ENCODE results near the gene SERPINA4. TPM values are rescaled to one million over a fixed set of nuclear protein-coding genes. Genes with fewer than 3 reads are reported as not detected.

Gene SERPINA4
- total and polyA plus RNA-seq, 9 of the 15 experiments (the other 6 are each of a cell fraction or from before 2014, with no cell fraction given): not detected

DNA sequence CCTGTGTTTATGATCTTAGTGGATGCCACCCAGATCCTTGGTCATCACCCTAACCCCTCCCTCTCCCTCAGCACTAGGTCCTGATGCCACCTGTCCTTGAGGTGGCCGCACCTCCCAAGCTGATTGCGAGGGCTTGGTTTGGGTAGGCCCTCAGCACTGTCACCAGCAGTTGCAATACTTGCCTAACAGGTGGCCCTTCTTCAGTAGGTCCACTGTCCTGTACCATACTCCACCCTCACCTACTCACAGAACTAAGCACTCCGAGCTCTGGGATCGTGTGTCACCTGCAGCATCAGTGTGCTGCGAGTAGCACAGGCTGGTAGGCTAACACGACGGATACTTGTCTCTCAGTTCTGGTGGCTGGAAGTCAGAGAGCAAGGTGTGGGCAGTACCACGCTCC is 38.0 kb upstream of the SERPINA4 start:
- FAIRE-seq (no peak), ATAC-seq (no peak), DNase-seq (ENCODE audit: extremely low read depth in 1 of 4, low spot score in 3 of 4) (no peak)
- H3K4me1 ChIP-seq (replicated peaks in 1 of 2; ENCODE audit: control insufficient read depth in 2 of 2, insufficient read depth in 2 of 2, low read length in 2 of 2): no peaks in the 10 kb centered on the region
- no peak overlapping the region for H2AFZ ChIP-seq (ENCODE audit: low read depth, low read length)
- ChIA-PET CTCF (ENCODE audit: low intra/inter-chr PET ratio) (no interaction called here), POLR2A (no interaction called here)
- intact Hi-C loops (cut with micrococcal nuclease): no loop called here
- 5% methylated on average over 8 of the region's 8 CpGs for WGBS (ENCODE audit: insufficient coverage, low coverage, missing lambda C conversion rate)
- no peak overlapping the region for H3K27ac ChIP-seq (ENCODE audit: extremely low read depth, low read depth, low read length)
- H3K4me2 ChIP-seq (ENCODE audit: insufficient read depth, low read length): no peak overlapping the region
- H3K36me3 ChIP-seq (ENCODE audit: control insufficient read depth, insufficient read depth, low read length): no peaks in the 10 kb centered on the region
- H3K4me3 ChIP-seq: no peak overlapping the region
- H3K9me1 ChIP-seq (ENCODE audit: control insufficient read depth, insufficient read depth, low read length): no peaks in the 10 kb centered on the region
- in situ Hi-C loops (cut with MboI): no loop called here
- BruUV-seq (replicated peaks): no TSS peak
- H3K79me2 ChIP-seq (ENCODE audit: control insufficient read depth, insufficient read depth, low read length): no peaks in the 10 kb centered on the region
- no peaks in the 10 kb centered on the region for H4K20me1 ChIP-seq (replicated peaks; ENCODE audit: control insufficient read depth, insufficient read depth, low read length)
- no peaks in the 10 kb centered on the region for H3K27me3 ChIP-seq (ENCODE audit: control insufficient read depth in 2 of 2, insufficient read depth in 2 of 2, low read length in 2 of 2)
- H3K9me3 ChIP-seq (replicated peaks; ENCODE audit: control insufficient read depth, insufficient read depth, low read depth, low read length): no peaks in the 10 kb centered on the region
- H3K9ac ChIP-seq (ENCODE audit: insufficient read depth in 1 of 2, low read depth in 2 of 2, low read length in 2 of 2): no peak overlapping the region
- TF ChIP-seq RNF2 (IDR thresholded peaks at IDR 0.05) (no peak), ZNF644 (tag; IDR thresholded peaks at IDR 0.05; ENCODE audit: low read depth) (no peak), FOXM1 (IDR thresholded peaks at IDR 0.05; ENCODE audit: low read depth) (no peak), FOXM1 (CRISPR knock-in tag; IDR thresholded peaks at IDR 0.05; ENCODE audit: low read depth) (no peak), SMARCB1 (IDR thresholded peaks at IDR 0.05; ENCODE audit: insufficient read length, low read depth) (no peak), ZFP1 (CRISPR knock-in tag; IDR thresholded peaks at IDR 0.05) (no peak), ZNF384 (IDR thresholded peaks at IDR 0.05; ENCODE audit: low read depth, low read length) (no peak)
- TF ChIP-seq, protein P1, sequence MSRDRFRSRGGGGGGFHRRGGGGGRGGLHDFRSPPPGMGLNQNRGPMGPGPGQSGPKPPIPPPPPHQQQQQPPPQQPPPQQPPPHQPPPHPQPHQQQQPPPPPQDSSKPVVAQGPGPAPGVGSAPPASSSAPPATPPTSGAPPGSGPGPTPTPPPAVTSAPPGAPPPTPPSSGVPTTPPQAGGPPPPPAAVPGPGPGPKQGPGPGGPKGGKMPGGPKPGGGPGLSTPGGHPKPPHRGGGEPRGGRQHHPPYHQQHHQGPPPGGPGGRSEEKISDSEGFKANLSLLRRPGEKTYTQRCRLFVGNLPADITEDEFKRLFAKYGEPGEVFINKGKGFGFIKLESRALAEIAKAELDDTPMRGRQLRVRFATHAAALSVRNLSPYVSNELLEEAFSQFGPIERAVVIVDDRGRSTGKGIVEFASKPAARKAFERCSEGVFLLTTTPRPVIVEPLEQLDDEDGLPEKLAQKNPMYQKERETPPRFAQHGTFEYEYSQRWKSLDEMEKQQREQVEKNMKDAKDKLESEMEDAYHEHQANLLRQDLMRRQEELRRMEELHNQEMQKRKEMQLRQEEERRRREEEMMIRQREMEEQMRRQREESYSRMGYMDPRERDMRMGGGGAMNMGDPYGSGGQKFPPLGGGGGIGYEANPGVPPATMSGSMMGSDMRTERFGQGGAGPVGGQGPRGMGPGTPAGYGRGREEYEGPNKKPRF (IDR thresholded peaks at IDR 0.05; ENCODE audit: low read depth, low read length): no peak
